Trophoblast cell (in vitro differentiated cells and primary cell): ENCODE data around the gene IL2RG.
A peak's percentile ranks its signal among the peaks of the same experiment; 100 is the strongest.

Experiments
- DNase-seq, 2 donors: peaks; one replicate each; pipeline ENCODE4 v3.0.0-alpha.2; 2016
- H2AFZ ChIP-seq: 2 replicates; pipeline ENCODE4 v1.6.1; 2013; ENCODE audit warnings: low read length, moderate library complexity, mild to moderate bottlenecking; ENCODE audit not compliant: insufficient read depth, poor library complexity
- H2AK5ac ChIP-seq: 2 replicates; pipeline ENCODE4 v1.6.1; 2013; ENCODE audit warnings: mild to moderate bottlenecking, low read length
- H2BK120ac ChIP-seq: 2 replicates; pipeline ENCODE4 v1.6.1; 2013; ENCODE audit warnings: low read length, mild to moderate bottlenecking, moderate library complexity; ENCODE audit not compliant: insufficient read depth, poor library complexity
- H2BK12ac ChIP-seq: 2 replicates; pipeline ENCODE4 v1.6.1; 2013; ENCODE audit warnings: mild to moderate bottlenecking, low read length, moderate library complexity
- H2BK5ac ChIP-seq: 2 replicates; pipeline ENCODE4 v1.6.1; 2013; ENCODE audit warnings: low read length, low read depth, moderate library complexity, mild to moderate bottlenecking; ENCODE audit not compliant: poor library complexity
- H3K14ac ChIP-seq: 2 replicates; pipeline ENCODE4 v1.6.1; 2013; ENCODE audit warnings: mild to moderate bottlenecking, low read length
- H3K18ac ChIP-seq: 2 replicates; pipeline ENCODE4 v1.6.1; 2013; ENCODE audit warnings: mild to moderate bottlenecking, low read length
- H3K23ac ChIP-seq: 2 replicates; pipeline ENCODE4 v1.6.1; 2013; ENCODE audit warnings: low read length
- H3K27ac ChIP-seq: 2 replicates; pipeline ENCODE4 v1.5.1; 2013; ENCODE audit warnings: low read depth, mild to moderate bottlenecking, inconsistent platforms, low read length, moderate library complexity
- H3K27me3 ChIP-seq: 2 replicates; pipeline ENCODE4 v1.6.1; 2013; ENCODE audit warnings: inconsistent platforms, mild to moderate bottlenecking, low read length, moderate library complexity; ENCODE audit not compliant: insufficient read depth
- H3K36me3 ChIP-seq, 2 experiments: 1 replicate in 1 of 2; 2 replicates in 1 of 2; pipeline ENCODE4 v1.6.1; 2013; ENCODE audit warnings: low read length in 2 of 2, mild to moderate bottlenecking in 2 of 2, moderate library complexity in 1 of 2; ENCODE audit not compliant: insufficient read depth in 2 of 2, control insufficient read depth in 1 of 2
- H3K4ac ChIP-seq: 2 replicates; pipeline ENCODE4 v1.6.1; 2013; ENCODE audit warnings: low read depth, mild to moderate bottlenecking, low read length, moderate library complexity
- H3K4me1 ChIP-seq, 2 experiments: 1 replicate in 1 of 2; 2 replicates in 1 of 2; pipeline ENCODE4 v1.6.1; 2013; ENCODE audit warnings: low read length in 2 of 2, mild to moderate bottlenecking in 2 of 2, moderate library complexity in 1 of 2; ENCODE audit not compliant: insufficient read depth in 2 of 2, control insufficient read depth in 1 of 2
- H3K4me2 ChIP-seq: 2 replicates; pipeline ENCODE4 v1.6.1; 2013; ENCODE audit warnings: inconsistent platforms, mild to moderate bottlenecking, low read length, moderate library complexity
- H3K4me3 ChIP-seq: 2 replicates; pipeline ENCODE4 v1.5.1; 2013; ENCODE audit warnings: mild to moderate bottlenecking, low read depth, low read length, inconsistent platforms
- H3K79me1 ChIP-seq: one replicate; pipeline ENCODE4 v1.6.1; 2013; ENCODE audit warnings: low read length
- H3K79me2 ChIP-seq: 2 replicates; pipeline ENCODE4 v1.6.1; 2013; ENCODE audit warnings: low read length, mild to moderate bottlenecking; ENCODE audit not compliant: control insufficient read depth, insufficient read depth, poor library complexity
- H3K9ac ChIP-seq: 2 replicates; pipeline ENCODE4 v1.6.1; 2013; ENCODE audit warnings: mild to moderate bottlenecking, low read length
- H3K9me3 ChIP-seq: 2 replicates; pipeline ENCODE4 v1.6.1; 2013; ENCODE audit warnings: low read depth, mild to moderate bottlenecking, control low read depth, inconsistent platforms, low read length; ENCODE audit not compliant: insufficient read depth
- H4K12ac ChIP-seq: 2 replicates; pipeline ENCODE4 v1.6.1; 2013; ENCODE audit warnings: low read depth, mild to moderate bottlenecking, low read length, moderate library complexity
- H4K8ac ChIP-seq: 2 replicates; pipeline ENCODE4 v1.6.1; 2013; ENCODE audit warnings: low read depth, mild to moderate bottlenecking, low read length, moderate library complexity
- H4K91ac ChIP-seq: one replicate; pipeline ENCODE4 v1.6.1; 2013; ENCODE audit warnings: low read depth, mild to moderate bottlenecking, low read length, moderate library complexity
- WGBS: extraction: QIAGEN DNeasy Blood & Tissue Kit; methylation state at CpG from one replicate; pipeline ENCODE4 v1.1.7; 2013; ENCODE audit warnings: missing lambda C conversion rate; ENCODE audit not compliant: insufficient read length, insufficient coverage; ENCODE audit errors: extremely low coverage; 5-methylcytosine and 5-hydroxymethylcytosine counted together

The IL2RG gene

DNA sequence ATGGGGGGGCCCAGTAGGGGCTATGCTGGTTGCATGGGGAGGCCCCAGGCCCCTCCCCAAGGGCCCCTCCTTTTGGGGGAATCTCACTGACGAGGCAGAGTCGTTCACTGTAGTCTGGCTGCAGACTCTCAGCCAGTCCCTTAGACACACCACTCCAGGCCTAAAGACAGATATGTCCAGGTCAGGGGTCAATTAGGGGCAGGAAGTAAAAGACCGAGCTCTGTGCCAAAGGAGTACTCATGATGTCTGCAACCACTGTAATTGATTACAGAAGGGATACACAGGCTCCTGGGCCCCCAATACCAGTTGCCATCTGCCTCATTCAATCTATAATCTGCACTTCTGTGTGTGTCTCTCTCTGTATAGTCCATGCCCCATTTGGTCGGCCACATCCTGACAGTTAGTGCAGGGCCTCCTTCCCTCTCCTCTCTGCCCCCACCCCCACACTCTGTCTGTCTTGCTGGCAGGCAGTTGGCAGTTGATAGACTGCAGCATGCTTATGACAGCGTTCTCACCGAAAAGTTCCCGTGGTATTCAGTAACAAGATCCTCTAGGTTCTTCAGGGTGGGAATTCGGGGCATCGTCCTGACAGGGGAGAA lies 3.5 kb downstream of the IL2RG start:
- H2AK5ac ChIP-seq, result no peak overlapping the region
- H3K27me3 ChIP-seq, result no peaks in the 10 kb centered on the region
- WGBS, result no CpG with 5 or more reads among the region's 9 CpGs
- no peak overlapping the region for H3K4ac ChIP-seq
- H3K23ac ChIP-seq, result no peak overlapping the region
- peak overlapping the region; percentile 61 for H2BK12ac ChIP-seq
- peaks cover 7% of the 10 kb centered on the region for H3K79me1 ChIP-seq
- peak overlapping the region; percentile 47 for H3K4me2 ChIP-seq
- H4K91ac ChIP-seq, result peak overlapping the region; percentile 36
- H3K18ac ChIP-seq, result no peak overlapping the region
- H3K4me1 ChIP-seq, result peaks cover 14 to 30% of the 10 kb centered on the region in 2 experiments
- no peak overlapping the region for H3K14ac ChIP-seq
- H4K8ac ChIP-seq, result no peak overlapping the region
- no peaks in the 10 kb centered on the region for H3K36me3 ChIP-seq
- H2BK120ac ChIP-seq, result no peak overlapping the region
- H3K9ac ChIP-seq, result no peak overlapping the region
- no peak overlapping the region for H3K4me3 ChIP-seq
- no peak overlapping the region for H4K12ac ChIP-seq
- no peaks in the 10 kb centered on the region for H3K9me3 ChIP-seq
- H2BK5ac ChIP-seq, result peak overlapping the region; percentile 12
- peak overlapping the region; percentile 61 for H3K27ac ChIP-seq
- no peak overlapping the region for H2AFZ ChIP-seq
- H3K79me2 ChIP-seq, result no peaks in the 10 kb centered on the region
- no peak for DNase-seq

DNA sequence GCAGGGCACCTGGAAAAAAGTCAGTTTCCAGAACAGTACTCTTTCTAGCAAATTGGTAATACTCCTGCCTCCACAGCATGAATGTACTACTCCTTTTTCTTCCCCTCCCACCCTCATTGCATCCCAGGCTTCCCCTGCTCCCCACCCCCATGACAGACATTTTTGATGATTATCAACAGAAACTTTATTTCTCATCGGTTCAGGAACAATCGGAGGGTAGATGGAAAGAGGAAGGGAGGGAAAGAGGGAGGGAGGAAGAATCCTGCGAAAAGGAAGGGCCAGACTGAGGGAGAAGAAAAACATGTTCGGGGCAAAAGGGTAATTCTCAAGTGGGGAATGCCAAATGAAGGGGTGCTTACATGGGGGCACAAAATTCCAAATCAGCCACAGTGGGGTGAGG lies 4.1 kb downstream of the IL2RG start:
- H2BK12ac ChIP-seq, result peak overlapping the region; percentile 61
- H4K12ac ChIP-seq, result no peak overlapping the region
- no peak overlapping the region for H4K8ac ChIP-seq
- peak overlapping the region; percentile 12 for H2BK5ac ChIP-seq
- peaks cover 7% of the 10 kb centered on the region for H3K79me1 ChIP-seq
- H4K91ac ChIP-seq, result peak overlapping the region; percentile 36
- peaks cover 16 to 32% of the 10 kb centered on the region in 2 experiments for H3K4me1 ChIP-seq
- H3K4me3 ChIP-seq, result no peak overlapping the region
- no peaks in the 10 kb centered on the region for H3K9me3 ChIP-seq
- H3K27ac ChIP-seq, result peak overlapping the region; percentile 54
- H3K79me2 ChIP-seq, result no peaks in the 10 kb centered on the region
- H3K36me3 ChIP-seq, result no peaks in the 10 kb centered on the region
- no peak overlapping the region for H3K9ac ChIP-seq
- no peak overlapping the region for H3K4me2 ChIP-seq
- no CpG with 5 or more reads among the region's 4 CpGs for WGBS
- no peak overlapping the region for H2AFZ ChIP-seq
- H2BK120ac ChIP-seq, result peak overlapping the region; percentile 87
- H3K18ac ChIP-seq, result no peak overlapping the region
- H2AK5ac ChIP-seq, result no peak overlapping the region
- no peak for DNase-seq
- no peak overlapping the region for H3K23ac ChIP-seq
- H3K4ac ChIP-seq, result no peak overlapping the region
- no peak overlapping the region for H3K14ac ChIP-seq
- H3K27me3 ChIP-seq, result no peaks in the 10 kb centered on the region

DNA sequence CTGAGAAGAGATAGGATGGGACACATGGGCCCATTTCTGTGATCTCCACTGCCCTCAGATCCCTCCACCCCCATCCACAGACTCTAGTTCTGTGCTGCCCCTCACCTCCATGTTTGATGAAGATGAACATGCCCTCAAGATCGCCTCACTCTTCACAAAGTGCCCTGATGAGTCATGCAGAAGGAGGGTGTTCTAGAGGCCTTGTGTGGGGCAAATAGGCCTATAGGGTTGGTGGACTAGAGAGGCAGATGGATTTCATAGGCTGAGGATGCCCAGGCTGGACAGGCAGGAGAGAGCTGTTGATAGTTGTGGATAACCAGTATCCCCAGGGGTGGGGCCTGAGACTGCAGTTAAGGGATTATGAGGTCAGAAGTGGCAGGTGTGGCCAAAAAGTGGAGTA lies 5.0 kb downstream of the IL2RG start, which contains the start of gene CXorf65:
TSS of gene CXorf65 (minus strand) at position 314 of the 400 bp plus-strand sequence. CDS start at position 130, 184 bp downstream.
- Histone ChIP-seq H3K27me3 (no peaks in the 10 kb centered on the region), H3K9me3 (no peaks in the 10 kb centered on the region), H3K4me2 (peak within 1 kb of the TSS; percentile 30), H2AFZ (no peak within 1 kb of the TSS), H3K4me1 (peaks cover 20 to 35% of the 10 kb centered on the region in 2 experiments), H2AK5ac (no peak within 1 kb of the TSS), H3K36me3 (peaks cover 0 to 2% of the 10 kb centered on the region in 2 experiments), H3K4ac (peak within 1 kb of the TSS; percentile 6), H3K23ac (no peak within 1 kb of the TSS), H3K18ac (no peak within 1 kb of the TSS), H4K12ac (no peak within 1 kb of the TSS), H2BK12ac (peak within 1 kb of the TSS; percentile 61), H4K91ac (peak within 1 kb of the TSS; percentile 36), H3K79me1 (peaks cover 7% of the 10 kb centered on the region), H2BK5ac (peak within 1 kb of the TSS; percentile 32), H3K4me3 (no peak within 1 kb of the TSS), H2BK120ac (peak within 1 kb of the TSS; percentile 87), H4K8ac (peak within 1 kb of the TSS; percentile 52), H3K27ac (peak within 1 kb of the TSS; percentile 54), H3K9ac (no peak within 1 kb of the TSS), H3K79me2 (no peaks in the 10 kb centered on the region), H3K14ac (peak within 1 kb of the TSS; percentile 58)
- DNase-seq, result no peak
- no CpG with 5 or more reads among the region's 1 CpG for WGBS

DNA sequence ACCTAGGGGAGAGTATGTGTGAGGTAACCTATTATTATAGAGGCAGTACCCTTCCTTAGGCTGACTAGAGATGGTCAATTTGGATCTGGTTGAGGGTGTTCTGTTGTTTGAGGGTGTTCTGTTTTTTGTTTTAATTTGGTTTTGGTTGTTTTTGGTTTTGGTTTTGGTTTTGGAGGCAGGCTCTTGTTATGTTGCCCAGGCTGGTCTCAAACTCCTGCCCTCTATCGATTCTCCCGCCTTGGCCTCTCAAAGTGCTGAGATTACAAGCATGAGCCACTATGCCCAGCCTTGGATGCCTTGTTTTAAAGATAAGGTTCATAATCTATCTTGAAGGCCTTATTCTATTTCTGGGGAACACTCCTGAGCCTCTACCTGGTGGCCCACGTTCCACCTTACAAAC lies 5.7 kb downstream of the IL2RG start:
- peaks cover 7% of the 10 kb centered on the region for H3K79me1 ChIP-seq
- no CpG with 5 or more reads among the region's 3 CpGs for WGBS

More for the DNA sequence above, 5.7 kb downstream of the IL2RG start:
- H4K12ac ChIP-seq, result no peak overlapping the region
- H4K91ac ChIP-seq, result no peak overlapping the region
- H3K27ac ChIP-seq, result no peak overlapping the region
- no peak for DNase-seq
- H3K14ac ChIP-seq, result no peak overlapping the region
- H3K4me3 ChIP-seq, result no peak overlapping the region
- no peaks in the 10 kb centered on the region for H3K27me3 ChIP-seq
- H2BK5ac ChIP-seq, result no peak overlapping the region
- peaks cover 0 to 6% of the 10 kb centered on the region in 2 experiments for H3K36me3 ChIP-seq
- no peak overlapping the region for H2AFZ ChIP-seq
- no peak overlapping the region for H3K4ac ChIP-seq
- no peak overlapping the region for H4K8ac ChIP-seq
- no peak overlapping the region for H3K4me2 ChIP-seq
- no peak overlapping the region for H2AK5ac ChIP-seq
- no peak overlapping the region for H2BK12ac ChIP-seq
- H3K79me2 ChIP-seq, result no peaks in the 10 kb centered on the region
- H3K9ac ChIP-seq, result no peak overlapping the region
- no peak overlapping the region for H2BK120ac ChIP-seq
- no peak overlapping the region for H3K23ac ChIP-seq
- H3K4me1 ChIP-seq, result peaks cover 25 to 41% of the 10 kb centered on the region in 2 experiments
- H3K18ac ChIP-seq, result no peak overlapping the region
- no peaks in the 10 kb centered on the region for H3K9me3 ChIP-seq
